Hepatic stellate cell (primary cell): ENCODE results near the gene ASAP3.
A peak's percentile ranks its signal among the peaks of the same experiment; 100 is the strongest.

Experiments used
- DNase-seq: peaks from one replicate; pipeline ENCODE4 v3.0.0; 2011; ENCODE audit warnings: low spot score

ASAP3 gene

DNA sequence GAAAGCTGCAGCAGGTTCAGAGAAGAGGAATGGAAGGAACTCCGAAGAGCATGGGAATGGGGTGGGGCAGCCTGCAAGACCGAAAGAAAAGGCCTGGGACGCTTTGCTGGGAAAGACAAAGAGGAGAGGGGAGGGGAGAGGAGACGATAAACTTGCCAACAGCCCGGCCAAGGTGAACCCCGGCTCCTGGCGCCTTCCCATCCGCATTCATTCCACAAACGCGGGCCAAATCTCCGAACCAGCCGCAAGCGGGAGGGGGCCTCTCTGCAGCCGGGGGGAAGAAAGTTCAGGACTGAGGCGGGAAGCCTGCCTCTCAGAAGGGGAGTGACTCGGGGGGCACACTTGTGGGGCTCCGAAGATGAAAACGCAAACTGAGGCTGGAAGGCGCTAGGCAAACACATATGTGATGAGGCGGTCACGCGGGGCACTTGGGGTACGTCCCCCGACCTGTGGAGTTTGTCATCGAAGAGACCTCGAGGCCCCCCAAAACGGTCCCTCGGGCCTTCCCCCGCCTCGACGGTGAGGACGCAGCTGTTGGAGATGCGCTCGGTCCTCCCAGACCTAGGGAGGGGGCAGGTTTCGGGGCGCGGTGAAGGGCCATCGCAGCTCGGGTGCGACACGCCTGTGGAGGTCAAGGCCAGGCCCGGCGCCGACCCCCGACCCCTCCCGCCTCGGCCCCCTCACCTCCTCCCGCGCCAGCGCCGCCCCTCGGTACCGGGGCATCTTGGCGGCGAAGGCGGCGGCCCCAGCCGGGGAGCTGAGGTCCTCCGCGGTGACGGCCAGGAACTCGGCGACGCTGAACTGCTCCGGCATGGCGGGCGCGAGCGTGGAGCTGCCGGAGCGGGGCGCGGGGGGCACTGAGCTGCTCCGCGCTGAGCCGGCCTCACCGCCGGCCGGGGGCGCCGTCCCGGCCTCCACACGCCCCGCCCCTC, at the start of gene ASAP3:
Gene ASAP3 (minus strand): TSS at position 859 of the 932 bp plus-strand sequence. CDS start 46 bp downstream, at position 813.
- peak; percentile 40 for DNase-seq

DNA sequence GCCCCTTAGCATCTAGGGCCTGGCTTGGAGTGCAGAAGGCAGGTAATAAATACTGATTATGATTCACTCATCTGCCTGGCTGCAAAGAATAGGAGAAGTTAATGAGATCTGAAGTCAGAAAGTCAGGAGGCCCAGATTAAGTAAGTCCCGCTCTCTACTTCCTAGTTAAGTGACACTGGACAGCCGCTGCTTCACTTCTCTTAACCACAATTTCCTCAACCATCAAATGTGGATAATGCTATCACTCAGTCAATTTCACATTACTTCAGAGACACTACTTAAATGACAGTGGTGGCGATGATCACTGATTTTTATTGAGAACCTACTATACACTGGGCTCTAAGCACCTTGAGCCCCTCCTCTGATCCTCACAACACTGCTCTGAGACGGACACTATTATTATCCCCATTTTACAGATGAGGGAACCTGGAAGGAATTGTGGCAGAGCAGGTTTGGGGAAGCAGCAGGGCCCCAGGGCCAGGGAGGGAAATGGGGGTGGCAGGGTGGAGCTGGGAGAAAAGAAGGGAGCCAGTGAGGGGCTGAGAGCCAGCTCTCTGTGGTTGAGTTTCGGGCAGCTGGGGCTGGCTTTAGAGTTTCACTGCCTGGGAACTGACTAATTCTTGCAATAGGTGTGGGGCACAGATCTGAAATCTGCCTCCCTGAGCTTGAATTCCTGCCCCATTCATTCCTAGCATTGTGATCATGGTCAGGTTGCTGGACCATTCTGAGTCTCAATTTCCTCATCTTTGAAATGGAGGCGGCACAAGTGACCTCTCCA, 49.5 kb upstream of the ASAP3 start:
- no peak for DNase-seq

DNA sequence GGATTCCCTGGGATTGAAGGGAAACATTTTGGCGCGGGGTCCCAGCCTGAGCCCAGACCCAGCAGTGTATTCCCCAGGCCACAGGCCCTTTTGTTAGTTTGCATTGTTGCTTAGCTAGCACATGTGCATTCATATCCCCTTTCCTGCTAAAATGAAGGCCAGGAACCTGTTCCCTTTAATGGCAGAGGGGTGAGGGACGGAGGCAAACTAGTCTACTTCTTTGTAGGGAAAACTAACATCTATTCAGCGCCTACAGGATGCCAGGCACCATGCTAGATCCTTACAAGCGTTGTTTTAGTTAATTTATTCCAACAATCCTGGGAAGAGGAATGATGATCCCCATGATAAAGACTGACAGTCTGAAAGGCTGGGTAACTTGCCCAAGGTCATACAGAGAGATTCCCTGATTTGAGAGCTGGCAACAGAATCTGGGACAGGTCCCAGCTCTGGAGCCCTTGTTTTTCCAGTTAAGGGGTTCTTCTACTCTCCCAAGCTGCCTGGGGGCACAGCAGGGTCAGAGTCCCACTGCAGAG, 47.6 kb upstream of the ASAP3 start:
- DNase-seq, result no peak

DNA sequence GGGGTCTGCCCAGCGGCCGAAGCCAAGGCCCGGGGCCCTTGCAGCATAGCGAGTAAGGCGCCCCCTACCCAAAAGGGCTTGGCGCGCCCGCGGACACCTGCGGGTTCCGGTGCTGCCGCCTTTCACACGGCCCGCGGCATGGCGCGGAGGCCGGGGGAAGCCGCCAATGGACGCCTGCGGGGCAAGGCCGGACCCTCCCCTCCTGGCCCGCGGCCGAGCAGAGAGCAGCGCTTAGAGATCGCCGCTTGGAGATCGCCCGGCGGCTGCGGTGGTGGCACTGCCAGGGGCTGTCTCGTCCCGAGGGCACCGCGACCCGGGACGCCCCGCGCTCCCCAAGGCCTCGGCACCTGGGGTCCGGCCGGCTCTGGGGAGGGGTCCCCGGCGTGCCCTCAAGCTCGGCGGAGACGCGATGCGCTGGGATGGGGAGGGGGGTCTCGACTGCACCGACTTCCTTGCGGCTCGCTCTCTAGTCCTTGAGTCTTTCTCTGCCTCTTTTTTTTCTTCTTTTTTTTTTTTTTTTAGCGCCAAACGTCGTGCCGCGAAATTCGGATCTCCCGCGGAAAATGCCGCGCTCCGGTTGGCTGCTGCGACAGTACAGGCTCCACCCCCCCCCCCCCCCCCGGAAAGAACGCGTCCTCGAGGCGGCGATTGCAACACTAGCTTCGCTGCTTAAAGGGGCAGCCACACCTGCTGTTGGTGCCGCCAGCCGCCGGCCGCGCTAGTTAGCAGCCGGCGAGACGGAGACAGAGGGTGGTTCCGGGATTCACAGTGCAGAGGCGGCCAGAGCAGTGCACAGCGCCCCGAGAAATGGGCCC, 47.0 kb upstream of the ASAP3 start, which contains the start of gene E2F2:
Gene E2F2 (minus strand): TSS at position 487 of the 815 bp plus-strand sequence. CDS start 440 bp downstream, at position 47.
- DNase-seq, result peak; percentile 97

DNA sequence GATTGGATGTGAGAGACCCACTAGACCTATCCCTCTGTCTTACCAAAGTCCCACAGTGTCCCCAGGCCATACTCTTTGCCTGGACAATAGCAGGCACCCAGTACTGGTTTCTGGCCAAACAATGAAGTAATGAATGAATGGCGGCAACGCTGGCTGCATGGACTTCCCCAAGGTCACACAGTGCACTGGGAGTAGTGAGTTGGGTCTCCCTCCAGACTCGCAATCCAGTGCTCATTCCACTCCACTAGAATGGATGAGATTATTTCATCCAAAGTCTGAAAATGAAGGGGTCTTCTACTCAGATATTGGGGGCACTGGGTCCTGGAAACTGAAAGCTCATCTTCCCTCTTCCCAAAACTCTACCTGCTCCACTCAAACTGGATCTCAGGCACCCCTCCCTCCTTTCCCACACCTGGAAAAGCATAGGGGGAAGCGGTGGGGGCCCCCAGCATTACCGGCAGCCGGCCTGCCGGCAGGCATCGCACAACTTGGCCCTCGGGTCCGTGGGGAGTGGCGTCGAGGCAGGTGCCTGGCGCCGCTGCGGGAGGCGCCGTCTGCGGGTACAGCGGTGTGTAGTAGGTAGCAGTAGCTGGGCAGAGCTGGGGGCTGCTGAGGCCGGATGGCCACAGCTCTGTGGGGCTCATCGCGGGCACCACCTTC, 46.2 kb upstream of the ASAP3 start:
- DNase-seq, result no peak

DNA sequence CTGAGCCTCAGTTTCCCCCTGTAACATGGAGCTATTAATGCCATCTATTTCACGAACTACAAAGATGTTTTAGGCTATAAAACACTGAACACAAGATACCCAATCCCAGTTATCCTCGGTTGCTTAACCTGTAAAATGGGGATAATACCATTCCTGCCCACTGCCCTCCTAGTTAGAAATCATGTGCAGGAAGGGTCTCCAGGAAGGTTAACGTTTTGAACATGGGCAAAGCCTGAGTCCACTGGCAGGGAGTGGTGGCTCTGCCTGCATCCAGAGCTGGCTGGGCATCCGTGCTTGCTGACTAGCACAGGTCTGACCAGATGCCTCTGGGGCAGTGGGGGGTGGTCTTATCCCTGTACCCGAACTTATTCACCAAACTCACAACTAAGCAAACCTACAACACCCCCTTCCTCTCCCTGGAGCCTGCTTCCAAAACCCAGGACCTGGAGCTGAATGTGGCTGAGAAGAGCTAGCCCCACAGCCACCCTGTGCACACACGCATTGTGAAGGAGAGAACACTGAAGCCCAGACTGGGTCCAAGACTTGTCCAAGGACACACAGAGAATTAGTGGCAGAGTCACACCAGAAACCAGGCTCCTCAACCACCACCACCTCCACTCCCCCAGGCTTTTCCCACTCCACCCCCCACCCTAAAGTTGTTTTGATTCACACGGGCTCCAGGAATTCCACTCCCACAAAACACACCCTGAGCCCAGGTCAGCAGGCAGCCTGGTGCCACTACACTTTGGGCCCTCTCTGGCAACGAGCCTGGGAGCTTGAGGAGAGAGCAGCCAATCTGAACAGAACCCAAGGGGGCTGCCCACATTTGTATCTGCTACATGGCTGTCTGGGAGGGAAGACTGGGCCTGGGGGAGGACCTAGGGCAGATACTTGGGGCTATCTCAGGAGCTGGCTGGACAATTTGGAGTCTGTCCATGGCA, 45.4 kb upstream of the ASAP3 start:
- DNase-seq, result no peak

DNA sequence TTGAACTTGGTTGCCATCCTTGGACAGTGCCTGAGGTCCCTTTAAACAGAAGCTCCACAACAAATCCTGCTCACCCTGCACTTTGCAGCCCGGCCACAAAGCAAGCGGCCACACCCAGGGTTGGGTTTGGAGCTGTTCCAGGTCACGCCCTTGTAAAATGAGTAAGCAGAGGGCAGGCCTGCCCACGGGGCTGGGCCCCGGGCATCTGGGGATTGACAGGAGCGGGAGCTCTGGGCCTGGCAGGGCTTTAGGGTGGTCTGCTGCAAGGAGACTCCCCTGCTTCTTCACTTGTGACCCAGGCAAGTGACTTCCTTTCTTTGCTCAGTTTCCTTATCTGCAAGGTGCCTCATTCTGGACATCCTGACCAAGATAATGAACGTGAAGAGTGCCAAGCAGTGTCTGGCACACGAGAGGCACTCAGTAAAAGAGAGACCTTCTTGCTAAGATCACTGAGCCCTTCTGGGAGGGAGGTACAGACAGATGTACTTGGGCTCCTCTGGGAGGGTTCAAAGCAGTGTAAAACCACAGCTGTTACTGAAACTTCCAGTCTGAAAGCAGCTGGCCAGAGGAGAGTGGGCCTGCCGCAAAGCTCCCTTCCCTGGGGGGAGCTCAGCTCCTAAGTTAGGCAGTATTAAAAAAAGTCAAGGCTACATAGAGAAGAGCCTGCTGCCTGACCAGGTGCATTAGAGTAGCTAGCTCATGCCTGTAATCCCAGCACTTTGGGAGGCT, 44.4 kb upstream of the ASAP3 start:
- peak; percentile 81 for DNase-seq

DNA sequence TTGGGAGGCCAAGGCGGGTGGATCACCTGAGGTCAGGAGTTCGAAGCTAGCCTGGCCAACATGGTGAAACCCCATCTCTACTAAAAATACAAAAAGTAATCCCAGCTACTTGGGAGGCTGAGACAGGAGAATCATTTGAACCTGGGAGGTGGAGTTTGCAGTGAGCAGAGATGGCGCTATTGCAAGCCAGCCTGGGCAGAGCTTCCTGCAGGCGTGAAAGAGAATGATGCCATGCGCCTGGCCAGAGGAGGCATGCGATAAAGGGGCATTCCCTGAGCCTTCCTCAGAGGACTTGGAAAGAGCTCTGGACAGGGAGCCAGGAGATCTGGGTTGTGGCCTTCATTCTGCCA, 43.9 kb upstream of the ASAP3 start:
- no peak for DNase-seq

DNA sequence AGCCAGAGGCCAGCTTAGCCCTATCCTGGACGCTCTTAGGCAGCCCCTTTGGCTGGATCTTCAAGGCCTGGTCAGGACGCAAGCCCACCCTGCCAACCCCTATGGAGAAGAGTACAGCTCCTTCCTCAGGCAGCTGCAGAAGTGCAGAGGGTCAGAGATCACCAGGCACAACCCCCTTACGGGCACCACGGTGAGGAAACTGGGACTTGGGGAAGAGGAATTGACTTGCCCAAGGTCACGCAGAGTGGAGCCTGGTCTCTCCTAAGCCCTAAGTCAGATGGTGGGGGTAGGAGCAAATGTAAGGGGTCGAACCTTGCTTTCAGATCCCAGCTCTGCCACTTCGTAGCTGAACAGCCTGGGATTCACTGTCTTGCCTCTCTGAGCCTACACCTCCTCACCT, 43.4 kb upstream of the ASAP3 start:
- DNase-seq, result no peak

DNA sequence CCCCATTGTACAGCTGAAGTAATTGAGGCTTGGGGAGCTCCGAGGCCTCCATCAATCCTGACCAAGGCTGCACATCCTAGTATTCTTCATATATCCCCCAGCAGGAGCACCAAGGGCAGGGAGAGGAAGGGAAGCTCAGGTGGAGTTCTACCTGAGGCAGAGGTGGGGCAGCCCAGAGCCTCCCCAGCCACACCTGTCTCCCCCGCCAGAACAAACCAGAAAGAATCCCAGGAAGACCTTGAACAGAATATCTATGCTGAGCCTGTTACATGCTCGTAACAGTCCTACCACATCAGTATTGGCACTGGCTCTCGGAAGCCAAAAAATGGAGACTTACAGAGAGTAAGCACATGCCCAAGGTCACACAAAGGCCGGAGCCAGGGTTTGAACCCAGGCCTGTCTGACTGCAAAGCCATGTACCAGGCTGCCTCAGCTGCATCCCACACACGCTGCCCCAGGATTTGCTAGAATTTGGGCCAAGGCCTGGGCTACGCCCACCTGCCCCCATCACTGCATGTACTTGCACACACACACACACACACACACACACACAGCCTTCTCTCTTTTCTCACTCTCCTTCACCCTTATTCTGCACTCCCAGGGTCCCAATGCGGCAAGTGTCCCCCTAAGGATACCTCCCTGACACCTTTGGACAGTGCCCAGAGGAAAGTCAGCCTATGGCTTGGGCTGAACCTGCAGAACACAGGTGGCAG, 42.5 kb upstream of the ASAP3 start:
- no peak for DNase-seq

DNA sequence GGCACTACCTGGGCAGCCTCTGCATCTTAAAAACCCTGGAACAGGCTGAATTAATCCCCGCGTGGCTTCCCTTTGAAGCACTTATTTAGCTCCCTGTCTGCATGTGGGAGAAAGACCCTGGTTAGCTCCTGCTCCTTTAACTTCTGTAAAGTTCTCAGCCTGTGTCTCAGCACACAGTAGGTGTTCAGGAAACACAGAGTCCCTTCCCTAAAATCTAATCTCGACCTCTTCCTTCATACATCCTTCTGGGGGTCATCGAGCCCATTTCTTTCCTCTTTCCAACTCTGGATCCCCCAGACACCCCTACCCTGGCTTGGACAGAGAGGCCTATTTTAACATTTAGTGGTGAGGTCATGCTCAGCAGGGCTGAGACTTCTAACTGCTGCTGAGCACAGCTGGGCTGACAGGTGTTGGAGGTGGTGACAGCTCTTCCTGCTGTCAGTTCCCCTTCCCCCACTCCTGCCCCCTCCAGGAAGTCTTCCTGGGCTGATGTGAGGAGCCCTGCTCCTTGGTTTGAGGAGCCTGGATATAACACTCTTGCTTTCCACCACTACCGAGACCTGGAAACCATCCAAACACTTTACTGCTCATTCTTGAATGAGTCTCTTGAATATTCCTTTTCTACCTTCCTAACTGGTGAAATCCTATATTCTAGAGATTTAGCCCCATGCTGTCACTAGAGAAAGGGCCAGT, 41.7 kb upstream of the ASAP3 start:
- no peak for DNase-seq

DNA sequence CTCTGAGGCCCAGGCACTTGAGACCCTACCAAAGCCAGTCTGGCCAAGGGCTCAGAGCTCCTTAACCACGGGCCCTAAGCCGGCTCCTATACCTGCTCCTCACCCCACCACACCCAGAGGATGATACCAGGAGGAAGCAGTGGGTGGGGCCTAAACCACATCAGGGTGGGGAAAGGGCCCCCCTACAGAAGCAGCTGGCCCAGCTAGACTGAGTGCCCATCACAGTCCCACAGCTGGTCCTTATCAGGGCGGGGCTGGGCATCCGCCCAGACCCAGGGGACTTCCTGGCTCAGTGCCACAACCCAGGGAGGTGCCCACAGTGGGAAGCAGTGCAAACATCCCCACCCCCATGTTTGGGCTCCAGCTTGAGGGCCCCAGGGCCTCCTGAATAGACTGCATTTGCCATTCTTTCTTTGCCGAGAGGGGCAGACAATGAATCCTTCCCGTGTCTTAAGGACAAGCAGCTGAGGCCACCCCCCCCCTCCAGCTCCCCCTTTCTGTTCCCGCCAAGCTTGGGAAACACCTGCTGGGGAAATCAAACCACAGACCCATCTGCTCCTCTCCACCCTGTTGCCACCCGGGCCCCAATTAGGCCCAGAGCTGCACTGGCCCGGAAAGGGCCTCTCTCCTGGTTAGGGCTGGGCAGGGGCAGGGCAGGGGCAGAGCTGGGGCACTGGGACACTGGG, 40.9 kb upstream of the ASAP3 start:
- no peak for DNase-seq

DNA sequence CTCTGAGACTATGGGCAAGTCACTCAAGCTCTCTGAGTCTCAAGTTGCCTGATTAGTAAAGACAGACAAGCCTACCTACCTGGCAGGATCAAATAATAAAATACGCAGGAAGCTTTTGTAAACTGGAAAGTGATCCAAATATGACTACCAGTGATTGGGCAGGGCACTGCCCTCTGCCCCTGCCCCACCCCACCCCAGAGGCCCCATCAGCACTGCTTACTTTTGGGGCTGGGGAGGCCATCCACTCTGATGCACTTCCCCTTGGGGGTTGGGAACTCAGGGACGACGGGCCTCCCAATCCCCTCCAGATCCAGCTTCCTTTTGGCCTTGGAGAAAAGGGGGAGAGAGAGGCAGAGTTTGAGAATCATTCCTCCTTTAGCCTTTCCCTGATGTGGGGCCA, 40.2 kb upstream of the ASAP3 start:
- DNase-seq, result no peak

DNA sequence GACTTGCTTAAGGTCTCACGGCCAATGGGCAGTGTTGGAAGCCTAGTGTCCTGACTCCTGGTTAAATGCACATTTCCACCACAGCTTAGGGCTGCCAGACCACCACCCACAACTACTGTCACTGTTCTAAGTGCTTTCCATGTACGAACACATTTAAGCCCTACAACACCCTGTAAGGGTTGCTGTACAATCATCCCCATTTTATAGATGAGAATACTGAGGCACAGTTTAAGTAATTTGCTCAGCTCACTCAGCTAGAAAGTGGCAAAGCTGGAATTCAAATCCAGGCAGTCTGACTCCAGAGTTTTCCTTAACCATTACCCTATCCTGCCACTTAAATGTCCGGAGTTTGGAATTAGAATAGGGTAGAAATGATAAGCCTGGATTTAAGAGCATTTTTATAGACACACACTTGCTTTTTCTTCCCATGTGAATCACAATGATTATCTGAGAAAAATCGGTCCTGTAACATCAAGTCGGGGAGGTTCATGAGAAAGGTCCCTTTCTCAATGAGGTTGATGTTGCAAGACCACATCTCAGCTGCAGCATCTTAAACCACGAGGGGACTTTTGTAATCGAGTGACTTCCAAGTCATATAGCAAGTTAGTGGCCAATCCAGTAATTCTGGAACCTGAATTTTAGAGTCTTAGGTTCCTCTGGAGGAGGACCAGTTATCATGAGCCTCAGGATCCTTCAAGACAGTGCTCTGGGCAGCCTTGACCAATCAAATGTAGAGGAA, 38.4 kb upstream of the ASAP3 start:
- no peak for DNase-seq

DNA sequence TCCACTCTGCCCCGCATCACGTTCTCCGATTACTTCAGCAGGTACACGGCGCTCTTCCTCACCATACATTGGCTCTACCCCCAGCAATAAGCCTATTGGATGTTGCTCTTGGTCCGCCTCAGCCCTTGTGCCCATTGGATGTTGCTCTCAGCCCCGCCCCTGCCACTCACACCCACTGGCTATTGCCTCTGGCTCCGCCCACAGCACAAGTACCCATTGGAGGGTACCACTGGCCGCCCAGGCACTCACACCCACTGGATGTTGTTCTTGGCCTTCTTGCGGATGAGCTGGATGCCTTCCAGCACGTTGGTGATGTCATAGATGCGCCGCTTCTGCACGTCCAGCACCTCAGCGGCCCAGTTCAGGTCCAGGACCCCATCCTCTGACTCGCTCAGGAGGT, 37.6 kb upstream of the ASAP3 start:
- no peak for DNase-seq

DNA sequence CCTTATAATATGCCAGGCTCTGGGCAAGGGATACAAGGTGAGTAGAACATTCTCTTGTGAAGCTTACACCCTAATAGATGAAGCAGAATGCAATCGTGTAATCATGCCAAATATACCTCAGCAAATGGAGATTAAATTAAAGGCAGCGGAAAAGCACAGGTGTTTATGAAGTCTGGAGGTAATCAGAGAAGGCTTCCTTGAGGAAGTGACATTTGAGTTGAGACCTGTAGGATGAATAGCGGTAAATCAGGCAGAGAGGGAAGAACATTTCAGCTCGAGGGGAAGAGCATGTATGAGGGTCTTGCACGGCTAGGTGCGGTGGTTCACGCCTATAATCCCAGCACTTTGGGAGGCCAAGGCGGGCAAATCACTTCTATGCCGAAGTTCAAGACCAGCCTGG, 33.6 kb upstream of the ASAP3 start:
- no peak for DNase-seq

DNA sequence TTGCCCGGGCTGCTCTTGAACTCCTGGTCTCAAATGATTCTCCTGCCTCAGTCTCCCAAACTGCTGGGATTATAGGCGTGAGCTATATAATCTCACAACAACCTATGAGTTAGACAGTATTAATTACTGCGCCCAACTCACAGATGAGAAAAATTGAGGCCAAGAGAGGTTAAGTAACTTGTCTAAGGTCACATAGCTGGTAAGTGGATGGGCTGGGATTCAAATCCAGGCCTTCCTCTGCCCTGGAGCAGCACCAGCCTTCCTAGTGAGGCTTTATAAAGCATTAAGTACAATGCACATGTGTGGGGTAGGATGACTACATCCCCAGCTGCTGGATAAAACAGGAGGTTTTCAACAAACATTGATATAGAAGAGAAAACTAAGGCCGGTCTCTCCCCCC, 31.9 kb upstream of the ASAP3 start:
- DNase-seq, result no peak
